Liver (tissue), 3 donors: ENCODE results near the gene CELA3B.

Experiments used
- ATF3 ChIP-seq: IDR thresholded peaks from 2 replicates; pipeline ENCODE4 v1.6.1; 2016; ENCODE audit warnings: antibody characterized with exemption
- EGR1 ChIP-seq, 2 donors: IDR thresholded peaks; 2 replicates each; pipeline ENCODE4 v1.6.1; 2016 to 2018; ENCODE audit warnings: antibody characterized with exemption in 2 of 2, low read depth in 2 of 2
- FOXA2 ChIP-seq: IDR thresholded peaks from 2 replicates; pipeline ENCODE4 v1.6.1; 2016; ENCODE audit warnings: antibody characterized with exemption
- GABPA ChIP-seq, 2 donors: IDR thresholded peaks in 1 of 2; conservative IDR thresholded peaks in 1 of 2; 2 replicates each; pipeline ENCODE4 v1.6.1; 2016; ENCODE audit warnings: antibody characterized with exemption in 2 of 2, mild to moderate bottlenecking in 1 of 2, moderate library complexity in 1 of 2
- HNF4A ChIP-seq, 2 donors: conservative IDR thresholded peaks; 2 replicates each; pipeline ENCODE4 v1.6.1; 2016; ENCODE audit warnings: antibody characterized with exemption in 2 of 2, mild to moderate bottlenecking in 2 of 2
- JUND ChIP-seq, 2 donors: IDR thresholded peaks; 2 replicates each; pipeline ENCODE4 v1.6.1; 2016; ENCODE audit warnings: antibody characterized with exemption in 2 of 2
- RAD21 ChIP-seq, 2 donors: IDR thresholded peaks; 2 replicates each; pipeline ENCODE4 v1.6.1; 2016; ENCODE audit warnings: antibody characterized with exemption in 2 of 2, mild to moderate bottlenecking in 2 of 2
- REST ChIP-seq: IDR thresholded peaks from 2 replicates; pipeline ENCODE4 v1.6.1; 2016; ENCODE audit warnings: antibody characterized with exemption, mild to moderate bottlenecking
- SP1 ChIP-seq: IDR thresholded peaks from 2 replicates; pipeline ENCODE4 v1.6.1; 2018; ENCODE audit warnings: antibody characterized with exemption, mild to moderate bottlenecking
- TAF1 ChIP-seq: conservative IDR thresholded peaks from 2 replicates; pipeline ENCODE4 v1.6.1; 2016; ENCODE audit warnings: antibody characterized with exemption, mild to moderate bottlenecking
- YY1 ChIP-seq: IDR thresholded peaks from 2 replicates; pipeline ENCODE4 v1.6.1; 2016; ENCODE audit warnings: antibody characterized with exemption, mild to moderate bottlenecking
- ZBTB33 ChIP-seq: IDR thresholded peaks from 2 replicates; pipeline ENCODE4 v1.6.1; 2016; ENCODE audit warnings: antibody characterized with exemption
- TF ChIP-seq, protein P1 (sequence below): fragments of 150-350 bp; IDR thresholded peaks from 2 replicates; pipeline ENCODE4 v1.5.1; 2017; ENCODE audit warnings: improper control_type of control experiment, low read depth, low read length; ENCODE audit not compliant: missing input control
- TF ChIP-seq, protein P2 (sequence below): IDR thresholded peaks from 2 replicates; pipeline ENCODE4 v1.6.1; 2016; ENCODE audit warnings: antibody characterized with exemption
- donor health status: healthy.
- donor health status: healthy.

DNA sequence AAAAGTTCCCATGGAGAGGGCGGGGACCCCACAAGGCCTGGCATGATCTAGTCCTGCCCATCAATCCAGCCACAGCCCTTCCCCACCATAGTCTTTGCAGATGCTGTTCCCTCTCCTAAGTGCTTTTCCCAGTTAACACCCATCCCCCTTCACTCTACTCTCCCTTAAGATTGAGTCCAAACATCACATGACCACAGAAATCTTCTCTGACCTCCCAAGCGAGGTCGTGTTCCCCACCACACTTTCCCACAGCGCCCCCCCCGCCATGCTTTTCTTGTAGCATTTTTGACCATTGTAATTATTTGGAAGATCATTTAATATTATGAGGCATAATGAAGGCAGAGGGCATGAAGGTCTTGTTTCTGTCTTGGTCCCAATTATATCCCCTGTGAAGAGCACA is 35.5 kb upstream of the CELA3B start:
- TF ChIP-seq, protein P1, sequence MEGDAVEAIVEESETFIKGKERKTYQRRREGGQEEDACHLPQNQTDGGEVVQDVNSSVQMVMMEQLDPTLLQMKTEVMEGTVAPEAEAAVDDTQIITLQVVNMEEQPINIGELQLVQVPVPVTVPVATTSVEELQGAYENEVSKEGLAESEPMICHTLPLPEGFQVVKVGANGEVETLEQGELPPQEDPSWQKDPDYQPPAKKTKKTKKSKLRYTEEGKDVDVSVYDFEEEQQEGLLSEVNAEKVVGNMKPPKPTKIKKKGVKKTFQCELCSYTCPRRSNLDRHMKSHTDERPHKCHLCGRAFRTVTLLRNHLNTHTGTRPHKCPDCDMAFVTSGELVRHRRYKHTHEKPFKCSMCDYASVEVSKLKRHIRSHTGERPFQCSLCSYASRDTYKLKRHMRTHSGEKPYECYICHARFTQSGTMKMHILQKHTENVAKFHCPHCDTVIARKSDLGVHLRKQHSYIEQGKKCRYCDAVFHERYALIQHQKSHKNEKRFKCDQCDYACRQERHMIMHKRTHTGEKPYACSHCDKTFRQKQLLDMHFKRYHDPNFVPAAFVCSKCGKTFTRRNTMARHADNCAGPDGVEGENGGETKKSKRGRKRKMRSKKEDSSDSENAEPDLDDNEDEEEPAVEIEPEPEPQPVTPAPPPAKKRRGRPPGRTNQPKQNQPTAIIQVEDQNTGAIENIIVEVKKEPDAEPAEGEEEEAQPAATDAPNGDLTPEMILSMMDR = no peak
- TF ChIP-seq ZBTB33 (no peak), YY1 (no peak), REST (no peak), HNF4A (conservative IDR thresholded peaks at IDR 0.05) (no peak), JUND (IDR thresholded peaks at IDR 0.05) (no peak), ATF3 (no peak), SP1 (no peak), RAD21 (IDR thresholded peaks at IDR 0.05) (no peak), TAF1 (no peak), GABPA (IDR thresholded peaks at IDR 0.05 in 1 of 2, conservative IDR thresholded peaks at IDR 0.05 in 1 of 2) (no peak), EGR1 (IDR thresholded peaks at IDR 0.05; ENCODE audit: low read depth in 2 of 2) (no peak), FOXA2 (no peak)
- TF ChIP-seq, protein P2, sequence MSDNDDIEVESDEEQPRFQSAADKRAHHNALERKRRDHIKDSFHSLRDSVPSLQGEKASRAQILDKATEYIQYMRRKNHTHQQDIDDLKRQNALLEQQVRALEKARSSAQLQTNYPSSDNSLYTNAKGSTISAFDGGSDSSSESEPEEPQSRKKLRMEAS = no peak
